Aorta (tissue), 5 donors: Measurements from ENCODE around the gene MTF2. TPM values are rescaled to one million over a fixed set of nuclear protein-coding genes. Genes with fewer than 3 reads are reported as not detected.
"Not testable (repeated sequence)": the region's sequence is repeated elsewhere in the genome, so short reads cannot be mapped to it uniquely, and the experiment has no call there.

Experiments
- ATAC-seq: fragments of 200-7000 bp; cut with Tn5 transposase; one replicate; pipeline ENCODE4 v1.9.1; 2022; ENCODE audit warnings: moderate library complexity; ENCODE audit not compliant: low FRiP score
- DNase-seq, 2 donors: peaks; one replicate each; pipeline ENCODE4 v3.0.0-alpha.2; 2020
- H3K27ac ChIP-seq, 2 donors: one replicate each; pipeline ENCODE4 v1.5.1; 2013; ENCODE audit warnings: low read length in 2 of 2, mild to moderate bottlenecking in 2 of 2, moderate library complexity in 2 of 2, control low read depth in 1 of 2, inconsistent platforms in 1 of 2, low read depth in 1 of 2
- H3K27me3 ChIP-seq, 2 donors: one replicate each; pipeline ENCODE4 v1.6.1; 2013; ENCODE audit warnings: control low read depth in 1 of 2, low read length in 1 of 2, mild to moderate bottlenecking in 1 of 2, moderate library complexity in 1 of 2; ENCODE audit not compliant: insufficient read depth in 2 of 2, control insufficient read depth in 1 of 2
- H3K36me3 ChIP-seq, 2 donors: one replicate each; pipeline ENCODE4 v1.6.1; 2013; ENCODE audit warnings: control low read depth in 1 of 2, low read length in 1 of 2, mild to moderate bottlenecking in 1 of 2; ENCODE audit not compliant: insufficient read depth in 2 of 2, control insufficient read depth in 1 of 2
- H3K4me1 ChIP-seq, 2 donors: one replicate each; pipeline ENCODE4 v1.6.1; 2013; ENCODE audit warnings: low read length in 2 of 2, control low read depth in 1 of 2, mild to moderate bottlenecking in 1 of 2, moderate library complexity in 1 of 2; ENCODE audit not compliant: insufficient read depth in 2 of 2, control insufficient read depth in 1 of 2
- H3K4me3 ChIP-seq, 2 donors: one replicate each; pipeline ENCODE4 v1.5.1; 2013; ENCODE audit warnings: low read length in 2 of 2, control low read depth in 1 of 2, mild to moderate bottlenecking in 1 of 2
- H3K9me3 ChIP-seq: one replicate; pipeline ENCODE4 v1.6.1; 2013; ENCODE audit warnings: mild to moderate bottlenecking, low read length; ENCODE audit not compliant: control insufficient read depth
- WGBS, 2 donors: extraction: QIAGEN DNeasy Blood & Tissue Kit; methylation state at CpG; one replicate each; pipeline ENCODE4 v1.1.7; 2013; 5-methylcytosine and 5-hydroxymethylcytosine counted together
- intact Hi-C, 2 donors: fragments of 100-400 bp; cut with DNase I; formaldehyde crosslinking; loops; one replicate each; pipeline versions ENCODE4 v1.14.2 to v1.15.0; 2022
- long read RNA-seq, 2 donors: library from polyadenylated mRNA; unstranded; transcript quantifications; one replicate each; pipeline ENCODE4 v2.0.0, GENCODE V29; 2020 to 2021
- polyA plus RNA-seq, 2 donors: library from polyadenylated mRNA; stranded (reverse); fragments of 200-250 nt; gene quantifications; one replicate each; pipeline ENCODE4 v1.2.3, GENCODE V29; 2013
- total RNA-seq, 2 donors: library from RNA; stranded (reverse); fragmentation: NEBNext Ultra II Directional; extraction: Animal tissue kit (Norgen Biotek cat#: 25700); gene quantifications; one replicate each; pipeline ENCODE4 v1.2.1, GENCODE V29; 2021
- donor health status: healthy with polysubstance abuse.
- donor health status: Bipolar disorder and iron deficiency.
- donor health status: DM: no; HTN: no; CAD: no.
- donor health status: DM: no; HTN: no; CAD: no.
- donor health status: DM: yes; HTN: yes; CAD: no.

Gene MTF2
- 10 to 100 TPM; 18.2 to 32.7 TPM for total RNA-seq
- polyA plus RNA-seq, result 1 to 10 TPM; 6.6 to 8.1 TPM
- long read RNA-seq, donor 1, full-length matches to known transcripts, result 6 of 48 reads
- long read RNA-seq, donor 1, partial matches to known transcripts, result 37 of 48 reads
- long read RNA-seq, donor 1, other reads (novel, unspliced or antisense), result 5 of 48 reads
- long read RNA-seq, donor 2, full-length matches to known transcripts, result 2 of 11 reads
- long read RNA-seq, donor 2, partial matches to known transcripts, result 5 of 11 reads
- long read RNA-seq, donor 2, other reads (novel, unspliced or antisense), result 4 of 11 reads

GRCh38 chr1:93078986-93079654 lies at the start of gene MTF2:
TSS of gene MTF2 (plus strand) at chr1:93079283. CDS start at chr1:93079527, 244 bp downstream.
- WGBS, 2 donors, result 0% methylated on average over 49 of the region's 49 CpGs
- ATAC-seq (peak; percentile 99), DNase-seq (peak; percentile 97 to 99)
- H3K27me3 ChIP-seq, result no peaks in the 10 kb centered on the region
- intact Hi-C loops, result loop anchor here in 1 of 2 donors (5.0 kb wide), 1 partner anchor 103 kb away; the partner anchor contains the start of genes CCDC18 and TMED5
- H3K27ac ChIP-seq, result no peak within 1 kb of the TSS
- no peaks in the 10 kb centered on the region for H3K9me3 ChIP-seq
- no peaks in the 10 kb centered on the region for H3K36me3 ChIP-seq
- H3K4me3 ChIP-seq, result peak within 1 kb of the TSS; percentile 86 to 98
- no peaks in the 10 kb centered on the region for H3K4me1 ChIP-seq

DNA sequence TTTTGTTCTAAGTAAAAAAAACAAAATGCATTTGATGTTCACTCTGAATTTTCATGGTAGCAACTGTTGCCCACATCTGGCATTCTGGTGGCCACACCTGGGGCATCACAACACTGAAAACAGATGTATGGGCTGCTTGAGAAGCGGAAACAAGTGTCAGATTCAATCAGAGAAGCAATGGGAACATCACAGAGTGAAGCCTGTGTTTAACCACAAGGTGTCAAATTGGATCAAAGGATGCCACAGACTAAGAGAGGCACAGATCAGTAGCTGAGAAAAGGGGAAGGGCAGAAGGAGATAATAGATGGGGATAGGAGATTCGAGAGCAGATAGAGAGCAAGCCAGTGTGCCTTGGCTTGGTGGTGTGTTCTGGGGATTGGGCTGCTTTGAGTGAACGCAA lies 49.8 kb upstream of the MTF2 start:
- H3K4me1 ChIP-seq, result no peaks in the 10 kb centered on the region
- no peak overlapping the region for H3K4me3 ChIP-seq
- DNase-seq (no peak), ATAC-seq (no peak)
- no peaks in the 10 kb centered on the region for H3K27me3 ChIP-seq
- no peaks in the 10 kb centered on the region for H3K9me3 ChIP-seq
- 51 to 63% methylated on average over 3 of the region's 3 CpGs for WGBS, 2 donors
- no peaks in the 10 kb centered on the region for H3K36me3 ChIP-seq
- intact Hi-C loops, result no loop called here
- no peak overlapping the region for H3K27ac ChIP-seq

- 85 to 87% methylated on average over 4 of the region's 4 CpGs for WGBS, 2 donors
- H3K27me3 ChIP-seq, H3K36me3 ChIP-seq, ATAC-seq, H3K9me3 ChIP-seq, DNase-seq, H3K4me1 ChIP-seq, intact Hi-C loops, H3K27ac ChIP-seq, H3K4me3 ChIP-seq: not testable (repeated sequence)
Measured at GRCh38 chr1:93030191-93030590, 48.9 kb upstream of the MTF2 start.

GRCh38 chr1:93031711-93032110 lies 47.4 kb upstream of the MTF2 start:
- ATAC-seq (no peak), DNase-seq (no peak)
- WGBS, 2 donors, result 36 to 41% methylated on average over 3 of the region's 3 CpGs
- no peak overlapping the region for H3K27ac ChIP-seq
- H3K36me3 ChIP-seq, result no peaks in the 10 kb centered on the region
- no peaks in the 10 kb centered on the region for H3K9me3 ChIP-seq
- no peak overlapping the region for H3K4me3 ChIP-seq
- intact Hi-C loops, result no loop called here
- H3K27me3 ChIP-seq, result no peaks in the 10 kb centered on the region
- no peaks in the 10 kb centered on the region for H3K4me1 ChIP-seq

DNA sequence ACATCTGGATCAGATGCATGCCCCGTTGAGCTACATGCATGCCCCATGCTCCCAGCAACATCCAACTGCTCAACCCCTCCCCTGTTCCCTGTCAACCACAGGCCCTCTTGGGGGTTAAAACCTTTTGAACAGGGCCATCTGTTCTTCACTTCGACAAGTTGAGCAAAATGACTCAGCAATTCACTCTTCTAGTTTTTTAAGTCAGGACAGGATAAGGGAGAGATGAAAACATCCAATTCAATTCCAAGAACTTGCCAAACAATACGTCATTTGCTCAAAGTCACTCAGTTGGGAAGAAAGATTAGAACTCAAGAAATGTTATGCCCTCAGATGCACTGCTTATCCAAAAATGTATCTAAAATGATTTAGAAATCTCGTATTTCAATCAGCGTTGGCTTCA lies 46.1 kb upstream of the MTF2 start:
- WGBS, 2 donors, result 43 to 51% methylated on average over 5 of the region's 5 CpGs
- H3K27me3 ChIP-seq, result no peaks in the 10 kb centered on the region
- no peak for ATAC-seq
- H3K4me1 ChIP-seq, result no peaks in the 10 kb centered on the region
- intact Hi-C loops, result no loop called here
- no peak for DNase-seq
- H3K4me3 ChIP-seq, result no peak overlapping the region
- no peaks in the 10 kb centered on the region for H3K9me3 ChIP-seq
- H3K27ac ChIP-seq, result no peak overlapping the region
- H3K36me3 ChIP-seq, result no peaks in the 10 kb centered on the region

DNA sequence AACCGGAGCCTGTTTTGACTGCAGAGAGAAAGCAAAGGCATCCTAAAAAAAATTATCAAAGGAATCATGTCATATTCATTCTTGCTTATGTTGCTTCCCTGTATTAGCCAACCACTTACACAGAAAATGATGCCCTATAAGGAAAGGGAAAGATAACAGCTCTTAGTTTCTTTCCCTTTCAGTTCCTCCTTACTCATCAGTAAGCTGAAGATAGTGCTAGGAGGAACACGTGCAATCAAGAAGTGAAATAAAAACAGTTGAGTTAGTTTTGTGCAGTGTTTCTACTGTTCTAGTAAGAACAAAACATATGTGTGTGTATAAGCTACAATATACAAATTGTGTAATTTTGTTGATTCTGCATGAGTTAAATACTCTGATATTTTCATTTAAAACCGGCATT lies 45.3 kb upstream of the MTF2 start:
- ATAC-seq (no peak), DNase-seq (no peak)
- intact Hi-C loops, result no loop called here
- WGBS, 2 donors, result 62 to 64% methylated on average over 3 of the region's 3 CpGs
- H3K27ac ChIP-seq, result no peak overlapping the region
- no peaks in the 10 kb centered on the region for H3K27me3 ChIP-seq
- H3K4me1 ChIP-seq, result no peaks in the 10 kb centered on the region
- H3K36me3 ChIP-seq, result no peaks in the 10 kb centered on the region
- H3K4me3 ChIP-seq, result no peak overlapping the region
- H3K9me3 ChIP-seq, result no peaks in the 10 kb centered on the region

DNA sequence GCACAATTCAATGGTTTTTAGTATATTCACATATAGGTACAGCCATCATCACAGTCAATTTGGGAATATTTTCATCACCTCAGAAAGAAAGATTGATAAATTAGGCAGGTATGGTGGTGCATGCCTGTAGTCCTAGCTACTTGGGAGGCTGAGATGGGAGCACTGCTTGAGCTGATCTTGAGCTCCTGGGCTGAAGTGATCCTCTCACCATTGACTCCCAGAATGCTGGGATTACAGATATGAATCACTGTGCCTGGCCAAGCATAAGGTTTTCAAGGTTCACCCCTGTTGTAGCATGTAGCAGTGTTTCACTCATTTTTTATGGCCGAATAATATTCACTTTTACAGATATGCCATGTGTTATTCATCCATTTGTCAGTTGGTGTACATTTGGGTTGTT lies 44.7 kb upstream of the MTF2 start:
- 94 to 99% methylated on average over 1 of the region's 1 CpG for WGBS, 2 donors
- no peak for DNase-seq
- intact Hi-C loops, result no loop called here

DNA sequence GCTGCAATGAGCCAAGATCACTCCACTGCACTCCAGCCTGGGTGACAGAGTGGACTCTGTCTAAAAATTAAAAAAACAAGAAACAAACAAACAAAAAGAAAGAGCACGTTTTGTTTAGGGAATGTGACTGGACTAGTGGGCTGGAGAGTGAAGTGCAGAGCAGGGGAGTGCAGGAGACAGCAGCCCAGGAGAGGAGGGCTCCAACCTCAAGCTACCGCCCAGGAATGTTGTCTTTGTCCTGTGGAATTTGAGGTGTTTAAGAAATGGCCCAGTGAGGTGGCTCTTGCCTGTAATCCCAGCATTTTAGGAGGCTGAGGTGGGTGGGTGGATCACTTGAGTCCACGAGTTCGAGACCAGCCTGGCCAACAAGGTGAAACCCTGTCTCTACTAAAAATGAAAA lies 42.4 kb upstream of the MTF2 start:
- Histone ChIP-seq H3K36me3 (no peaks in the 10 kb centered on the region), H3K9me3 (no peaks in the 10 kb centered on the region), H3K27me3 (no peaks in the 10 kb centered on the region), H3K4me1 (no peaks in the 10 kb centered on the region), H3K4me3 (no peak overlapping the region), H3K27ac (no peak overlapping the region)
- intact Hi-C loops, result no loop called here
- ATAC-seq (no peak), DNase-seq (no peak)
- WGBS, 2 donors, result 68% methylated on average over 4 of the region's 4 CpGs

More for the DNA sequence above, 44.7 kb upstream of the MTF2 start:
- no peaks in the 10 kb centered on the region for H3K27me3 ChIP-seq
- no peaks in the 10 kb centered on the region for H3K36me3 ChIP-seq
- no peak for ATAC-seq
- H3K4me1 ChIP-seq, result no peaks in the 10 kb centered on the region
- H3K9me3 ChIP-seq, result no peaks in the 10 kb centered on the region
- H3K27ac ChIP-seq, result no peak overlapping the region
- H3K4me3 ChIP-seq, result no peak overlapping the region
